GM23338 (cell line): Measurements from ENCODE around the gene SPATA13.
"Not testable (repeated sequence)": the region's sequence is repeated elsewhere in the genome, so short reads cannot be mapped to it uniquely, and the experiment has no call there.

Experiments
- CREB1 ChIP-seq: fragments of 250-450 bp; sonication (Bioruptor Pico); IDR thresholded peaks from 2 replicates; pipeline ENCODE4 v1.5.0; 2020; ENCODE audit warnings: low read depth, mild to moderate bottlenecking, moderate library complexity
- CTCF ChIP-seq, 2 experiments: fragments of 200-600 bp in 1 of 2; sonication (generic) in 1 of 2; conservative IDR thresholded peaks; 2 replicates each; pipeline versions ENCODE4 v1.5.1 to v1.6.1; 2016 to 2017; ENCODE audit warnings: antibody characterized with exemption in 2 of 2, low read depth in 2 of 2, mild to moderate bottlenecking in 2 of 2, moderate library complexity in 1 of 2
- EZH2 ChIP-seq: fragments of 200-600 bp; sonication (generic); IDR thresholded peaks from one replicate; pipeline ENCODE4 v1.8.0; 2017; ENCODE audit warnings: antibody characterized with exemption, mild to moderate bottlenecking, low read depth; ENCODE audit not compliant: unreplicated experiment
- EZH2phosphoT487 ChIP-seq: fragments of 200-600 bp; sonication (generic); IDR thresholded peaks from one replicate; pipeline ENCODE4 v1.8.1; 2018; ENCODE audit warnings: antibody characterized with exemption; ENCODE audit not compliant: unreplicated experiment
- POLR2AphosphoS5 ChIP-seq: IDR thresholded peaks from 2 replicates; pipeline ENCODE4 v1.6.1; 2016; ENCODE audit warnings: antibody characterized with exemption, low read depth
- REST ChIP-seq: IDR thresholded peaks from one replicate; pipeline ENCODE4 v1.6.1; 2018; ENCODE audit warnings: antibody characterized with exemption; ENCODE audit not compliant: unreplicated experiment
- ZNF114 ChIP-seq: fragments of 250-450 bp; sonication (Bioruptor Pico); IDR thresholded peaks from 2 replicates; pipeline ENCODE4 v1.5.0; 2020; ENCODE audit warnings: mild to moderate bottlenecking, moderate library complexity

- peak; percentile 57 to 65 for TF ChIP-seq CTCF (conservative IDR thresholded peaks at IDR 0.05; ENCODE audit: low read depth in 2 of 2)
- not testable (repeated sequence) for TF ChIP-seq EZH2; ZNF114 (CRISPR knock-in tag); POLR2AphosphoS5; REST; CREB1 (CRISPR knock-in tag); EZH2phosphoT487
Measured at GRCh38 chr13:24322470-24322869, 161.9 kb downstream of the SPATA13 start.
